Tongue (tissue), 2 donors: ENCODE results near the gene DEAF1. TPM values are rescaled to one million over a fixed set of nuclear protein-coding genes. Genes with fewer than 3 reads are reported as not detected.

ENCODE experiments used
- DNase-seq: peaks from one replicate; pipeline ENCODE4 v3.0.0-alpha.2; 2015
- total RNA-seq: library from RNA; depleted of rRNA; stranded (reverse); fragments of >200 nt; gene quantifications from one replicate; pipeline ENCODE4 v1.2.3, GENCODE V29; 2014

Gene DEAF1
- total RNA-seq, 1 donor from 2014 or later = 18.8 TPM

GRCh38 chr11:621838-622237 lies 73.2 kb downstream of the DEAF1 start:
- no peak for DNase-seq

GRCh38 chr11:620935-621814 lies 73.8 kb downstream of the DEAF1 start:
- no peak for DNase-seq

- DNase-seq = no peak
These were observed 74.8 kb downstream of the DEAF1 start for GRCh38 chr11:620201-620600.

GRCh38 chr11:619628-620050 lies 75.4 kb downstream of the DEAF1 start:
- no peak for DNase-seq

GRCh38 chr11:618856-619627 lies 76.0 kb downstream of the DEAF1 start:
- no peak for DNase-seq

- DNase-seq = no peak
These were observed 76.9 kb downstream of the DEAF1 start for GRCh38 chr11:617912-618682.

- DNase-seq = no peak
These were observed 77.7 kb downstream of the DEAF1 start for GRCh38 chr11:617199-617911.

GRCh38 chr11:616320-617198 lies 78.5 kb downstream of the DEAF1 start:
- no peak for DNase-seq

- DNase-seq = peak; percentile 97
These were observed 79.3 kb downstream of the DEAF1 start, which contains the start of gene IRF7 for GRCh38 chr11:615504-616319. Gene IRF7 (minus strand): TSS chr11:615950. CDS start chr11:615364, 586 bp downstream.

GRCh38 chr11:614623-615503 lies 80.2 kb downstream of the DEAF1 start:
- no peak for DNase-seq

GRCh38 chr11:614021-614622 lies 80.9 kb downstream of the DEAF1 start:
- no peak for DNase-seq

GRCh38 chr11:613369-613968 lies 81.6 kb downstream of the DEAF1 start:
- DNase-seq = peak; percentile 63

GRCh38 chr11:612961-613300 lies 82.1 kb downstream of the DEAF1 start:
- no peak for DNase-seq

GRCh38 chr11:612201-612960 lies 82.6 kb downstream of the DEAF1 start:
- DNase-seq = peak; percentile 90

GRCh38 chr11:611001-611996 lies 83.7 kb downstream of the DEAF1 start:
- no peak for DNase-seq
